ENCODE measurements around the gene COPB1. TPM values are rescaled to one million over a fixed set of nuclear protein-coding genes. Genes with fewer than 3 reads are reported as not detected.
"Not testable (repeated sequence)": the region's sequence is repeated elsewhere in the genome, so short reads cannot be mapped to it uniquely, and the experiment has no call there.

COPB1 gene
- total and polyA plus RNA-seq, 2 of the 8 experiments (the other 6 are each of a cell fraction or from before 2014, with no cell fraction given), result 28.7 to 72.1 TPM

DNA sequence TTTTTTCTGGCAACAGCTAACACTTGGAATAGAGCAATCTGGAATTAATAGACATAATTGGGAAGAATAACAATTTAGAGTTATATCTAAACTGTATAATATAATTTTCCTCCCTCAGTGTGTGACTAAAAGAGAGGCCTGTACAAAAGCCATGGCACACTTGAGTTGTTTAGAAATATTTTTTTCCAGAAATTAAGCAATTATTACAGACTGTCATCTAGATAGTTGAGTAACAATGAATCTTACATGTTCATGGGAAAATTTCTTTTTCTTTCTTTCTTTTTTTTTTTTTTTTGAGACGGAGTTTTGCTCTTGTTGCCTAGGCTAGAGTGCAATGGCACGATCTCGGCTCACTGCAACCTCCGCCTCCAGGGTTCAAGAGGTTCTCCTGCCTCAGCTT, 35.6 kb upstream of the COPB1 start:
- H2BK12ac ChIP-seq (ENCODE audit: low read depth, low read length); H3K4ac ChIP-seq (replicated peaks; ENCODE audit: insufficient read length, low read depth, low read length); H2BK20ac ChIP-seq (ENCODE audit: low read length); H3K56ac ChIP-seq (replicated peaks; ENCODE audit: insufficient read length, low read depth, low read length); DNase-seq (ENCODE audit: low read depth in 1 of 2, low spot score in 2 of 2); H3K23me2 ChIP-seq (ENCODE audit: low read depth, low read length); H3K14ac ChIP-seq (ENCODE audit: insufficient read length); H3K4me2 ChIP-seq (ENCODE audit: insufficient read depth in 1 of 2, low read depth in 2 of 2, low read length in 2 of 2); H4K20me1 ChIP-seq (replicated peaks in 1 of 2; ENCODE audit: control insufficient read depth in 1 of 2, insufficient read depth in 2 of 2, low read length in 2 of 2); H3K18ac ChIP-seq (ENCODE audit: extremely low read depth, low read length); H2BK15ac ChIP-seq (ENCODE audit: low read length); H3K79me1 ChIP-seq (ENCODE audit: low read depth, low read length); H2BK120ac ChIP-seq (replicated peaks; ENCODE audit: low read depth, low read length); H3K79me2 ChIP-seq (ENCODE audit: control insufficient read depth in 1 of 2, insufficient read depth in 2 of 2, low read length in 2 of 2); FAIRE-seq; H3K4me1 ChIP-seq (replicated peaks in 1 of 4; ENCODE audit: control insufficient read depth in 3 of 4, insufficient read depth in 4 of 4, low read length in 3 of 4); H4K5ac ChIP-seq (ENCODE audit: insufficient read length, low read depth, low read length); H3K27me3 ChIP-seq (replicated peaks in 1 of 4; ENCODE audit: control insufficient read depth in 3 of 4, extremely low read depth in 1 of 4, insufficient read depth in 3 of 4, low read length in 3 of 4); H2AFZ ChIP-seq (ENCODE audit: low read length); H3K23ac ChIP-seq (ENCODE audit: insufficient read length); H3K4me3 ChIP-seq (ENCODE audit: extremely low read depth in 1 of 4, insufficient read depth in 2 of 4, low read depth in 3 of 4, low read length in 4 of 4); H2AK5ac ChIP-seq (ENCODE audit: low read depth, low read length); H3K9ac ChIP-seq (replicated peaks in 1 of 4; ENCODE audit: extremely low read depth in 1 of 4, low read depth in 3 of 4, low read length in 3 of 4); H3K36me3 ChIP-seq (ENCODE audit: control insufficient read depth in 2 of 4, insufficient read depth in 4 of 4, low read length in 3 of 4); H3K9me3 ChIP-seq (ENCODE audit: insufficient read depth in 2 of 2, low read depth in 1 of 2, low read length in 1 of 2); H4K91ac ChIP-seq (replicated peaks; ENCODE audit: insufficient read length, low read length); POLR2A ChIA-PET (ENCODE audit: partially characterized antibody); H2BK5ac ChIP-seq (ENCODE audit: low read depth, low read length); H4K8ac ChIP-seq (ENCODE audit: extremely low read depth, insufficient read depth, low read length); H3K27ac ChIP-seq (ENCODE audit: low read depth, low read length): not testable (repeated sequence)
- WGBS, 2 experiments (ENCODE audit: extremely low coverage in 1 of 2, insufficient coverage in 1 of 2, insufficient read length in 1 of 2, insufficient replicate concordance in 2 of 2, low coverage in 1 of 2, low lambda C conversion rate in 2 of 2, missing lambda C conversion rate in 1 of 2), result 83% methylated on average over 3 of the region's 4 CpGs; no CpG with 5 or more reads in 1 of the 2 experiments
- CTCF ChIA-PET (ENCODE audit: partially characterized antibody), result interaction anchor here (1.2 to 4.3 kb wide), 3 partner anchors 87 to 372 kb away, joined by 3 to 14 read pairs (median 8); no protein-coding TSS in a partner anchor

All from H1 (cell line).